ENCODE data around the gene GFOD2. TPM values are rescaled to one million over a fixed set of nuclear protein-coding genes. Genes with fewer than 3 reads are reported as not detected.

GFOD2 gene
- total and polyA plus RNA-seq, 2 of the 13 experiments (the other 11 are each of a cell fraction or from before 2014, with no cell fraction given) = 11.1 to 17.2 TPM

DNA sequence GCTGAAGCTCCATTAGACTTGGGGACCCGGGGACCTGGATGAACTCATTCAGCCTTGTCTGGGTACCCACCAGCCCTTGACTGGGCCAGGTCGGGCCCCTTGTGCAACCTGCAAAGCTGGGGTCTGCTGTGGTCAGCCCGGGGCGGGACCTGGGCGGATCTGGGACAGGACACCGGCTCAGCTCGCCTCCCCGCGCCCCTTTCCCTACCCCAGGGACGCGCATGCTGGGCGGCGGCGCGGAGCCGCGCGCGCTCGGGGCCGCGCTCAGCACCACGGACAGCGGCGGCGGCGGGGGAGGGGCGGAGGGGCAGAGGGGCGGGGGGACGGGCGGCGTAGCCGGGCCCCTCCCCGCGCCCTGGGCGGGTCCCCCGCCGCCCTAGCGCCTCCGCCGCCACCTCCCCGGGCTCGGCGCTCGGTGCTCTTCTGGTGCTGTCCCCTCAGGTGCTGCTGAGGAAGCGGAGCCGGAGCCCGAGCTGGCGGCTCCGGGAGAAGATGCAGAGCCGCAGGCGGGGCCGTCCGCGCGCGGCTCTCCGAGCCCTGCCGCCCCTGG is 66.5 kb downstream of the GFOD2 start (continued):
- TF ChIP-seq, protein P1, sequence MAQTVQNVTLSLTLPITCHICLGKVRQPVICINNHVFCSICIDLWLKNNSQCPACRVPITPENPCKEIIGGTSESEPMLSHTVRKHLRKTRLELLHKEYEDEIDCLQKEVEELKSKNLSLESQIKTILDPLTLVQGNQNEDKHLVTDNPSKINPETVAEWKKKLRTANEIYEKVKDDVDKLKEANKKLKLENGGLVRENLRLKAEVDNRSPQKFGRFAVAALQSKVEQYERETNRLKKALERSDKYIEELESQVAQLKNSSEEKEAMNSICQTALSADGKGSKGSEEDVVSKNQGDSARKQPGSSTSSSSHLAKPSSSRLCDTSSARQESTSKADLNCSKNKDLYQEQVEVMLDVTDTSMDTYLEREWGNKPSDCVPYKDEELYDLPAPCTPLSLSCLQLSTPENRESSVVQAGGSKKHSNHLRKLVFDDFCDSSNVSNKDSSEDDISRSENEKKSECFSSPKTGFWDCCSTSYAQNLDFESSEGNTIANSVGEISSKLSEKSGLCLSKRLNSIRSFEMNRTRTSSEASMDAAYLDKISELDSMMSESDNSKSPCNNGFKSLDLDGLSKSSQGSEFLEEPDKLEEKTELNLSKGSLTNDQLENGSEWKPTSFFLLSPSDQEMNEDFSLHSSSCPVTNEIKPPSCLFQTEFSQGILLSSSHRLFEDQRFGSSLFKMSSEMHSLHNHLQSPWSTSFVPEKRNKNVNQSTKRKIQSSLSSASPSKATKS (CRISPR knock-in tag; IDR thresholded peaks at IDR 0.05) = no peak
- TF ChIP-seq RBM22 (optimal IDR thresholded peaks at IDR 0.05; ENCODE audit: low read length) (no peak), SOX5 (CRISPR knock-in tag; IDR thresholded peaks at IDR 0.05; ENCODE audit: borderline replicate concordance) (no peak), ZBTB3 (CRISPR knock-in tag; IDR thresholded peaks at IDR 0.05; ENCODE audit: borderline replicate concordance, low read depth) (no peak), IRF9 (CRISPR knock-in tag; IDR thresholded peaks at IDR 0.05; ENCODE audit: borderline replicate concordance) (no peak; the same call in 1 of the 2 replicates), GPN1 (CRISPR knock-in tag; IDR thresholded peaks at IDR 0.05; ENCODE audit: borderline replicate concordance) (no peak), WIZ (CRISPR knock-in tag; IDR thresholded peaks at IDR 0.05) (0 out of 2 replicates have a peak, but pooled peaks have one; percentile 45), TSC22D2 (CRISPR knock-in tag; IDR thresholded peaks at IDR 0.05; ENCODE audit: borderline replicate concordance) (peak; percentile 95), ZNF264 (CRISPR knock-in tag; IDR thresholded peaks at IDR 0.05) (no peak), ZNF891 (CRISPR knock-in tag; IDR thresholded peaks at IDR 0.05) (no peak), REPIN1 (CRISPR knock-in tag; IDR thresholded peaks at IDR 0.05; ENCODE audit: borderline replicate concordance, low read depth) (no peak), ZNF468 (CRISPR knock-in tag; IDR thresholded peaks at IDR 0.05) (0 out of 2 replicates have a peak, but pooled peaks have one; percentile 72), ZSCAN31 (CRISPR knock-in tag; IDR thresholded peaks at IDR 0.05; ENCODE audit: low read depth) (peak; percentile 46; the same call in 1 of the 2 replicates), FOSL1 (CRISPR knock-in tag; IDR thresholded peaks at IDR 0.05; ENCODE audit: borderline replicate concordance) (no peak), ARNTL (CRISPR knock-in tag; IDR thresholded peaks at IDR 0.05) (no peak), CEBPZ (IDR thresholded peaks at IDR 0.05; ENCODE audit: low read length) (no peak), MEIS1 (CRISPR knock-in tag; IDR thresholded peaks at IDR 0.05; ENCODE audit: borderline replicate concordance) (no peak), GZF1 (CRISPR knock-in tag; IDR thresholded peaks at IDR 0.05) (no peak), ZSCAN12 (CRISPR knock-in tag; IDR thresholded peaks at IDR 0.05) (no peak)
- TF ChIP-seq, protein P2, sequence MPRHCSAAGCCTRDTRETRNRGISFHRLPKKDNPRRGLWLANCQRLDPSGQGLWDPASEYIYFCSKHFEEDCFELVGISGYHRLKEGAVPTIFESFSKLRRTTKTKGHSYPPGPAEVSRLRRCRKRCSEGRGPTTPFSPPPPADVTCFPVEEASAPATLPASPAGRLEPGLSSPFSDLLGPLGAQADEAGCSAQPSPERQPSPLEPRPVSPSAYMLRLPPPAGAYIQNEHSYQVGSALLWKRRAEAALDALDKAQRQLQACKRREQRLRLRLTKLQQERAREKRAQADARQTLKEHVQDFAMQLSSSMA (CRISPR knock-in tag; IDR thresholded peaks at IDR 0.05) = no peak
- TF ChIP-seq, protein P3, sequence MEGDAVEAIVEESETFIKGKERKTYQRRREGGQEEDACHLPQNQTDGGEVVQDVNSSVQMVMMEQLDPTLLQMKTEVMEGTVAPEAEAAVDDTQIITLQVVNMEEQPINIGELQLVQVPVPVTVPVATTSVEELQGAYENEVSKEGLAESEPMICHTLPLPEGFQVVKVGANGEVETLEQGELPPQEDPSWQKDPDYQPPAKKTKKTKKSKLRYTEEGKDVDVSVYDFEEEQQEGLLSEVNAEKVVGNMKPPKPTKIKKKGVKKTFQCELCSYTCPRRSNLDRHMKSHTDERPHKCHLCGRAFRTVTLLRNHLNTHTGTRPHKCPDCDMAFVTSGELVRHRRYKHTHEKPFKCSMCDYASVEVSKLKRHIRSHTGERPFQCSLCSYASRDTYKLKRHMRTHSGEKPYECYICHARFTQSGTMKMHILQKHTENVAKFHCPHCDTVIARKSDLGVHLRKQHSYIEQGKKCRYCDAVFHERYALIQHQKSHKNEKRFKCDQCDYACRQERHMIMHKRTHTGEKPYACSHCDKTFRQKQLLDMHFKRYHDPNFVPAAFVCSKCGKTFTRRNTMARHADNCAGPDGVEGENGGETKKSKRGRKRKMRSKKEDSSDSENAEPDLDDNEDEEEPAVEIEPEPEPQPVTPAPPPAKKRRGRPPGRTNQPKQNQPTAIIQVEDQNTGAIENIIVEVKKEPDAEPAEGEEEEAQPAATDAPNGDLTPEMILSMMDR (CRISPR knock-in tag; IDR thresholded peaks at IDR 0.05) = no peak
